GM18861 (cell line): ENCODE results near the gene KRTAP4-1.
"Not testable (repeated sequence)": the region's sequence is repeated elsewhere in the genome, so short reads cannot be mapped to it uniquely, and the experiment has no call there.

Experiments
- ATAC-seq: cut with Tn5 transposase; IDR thresholded peaks from one replicate; pipeline ENCODE4 v1.9.1; 2021; ENCODE audit not compliant: unreplicated experiment

KRTAP4-1 gene

DNA sequence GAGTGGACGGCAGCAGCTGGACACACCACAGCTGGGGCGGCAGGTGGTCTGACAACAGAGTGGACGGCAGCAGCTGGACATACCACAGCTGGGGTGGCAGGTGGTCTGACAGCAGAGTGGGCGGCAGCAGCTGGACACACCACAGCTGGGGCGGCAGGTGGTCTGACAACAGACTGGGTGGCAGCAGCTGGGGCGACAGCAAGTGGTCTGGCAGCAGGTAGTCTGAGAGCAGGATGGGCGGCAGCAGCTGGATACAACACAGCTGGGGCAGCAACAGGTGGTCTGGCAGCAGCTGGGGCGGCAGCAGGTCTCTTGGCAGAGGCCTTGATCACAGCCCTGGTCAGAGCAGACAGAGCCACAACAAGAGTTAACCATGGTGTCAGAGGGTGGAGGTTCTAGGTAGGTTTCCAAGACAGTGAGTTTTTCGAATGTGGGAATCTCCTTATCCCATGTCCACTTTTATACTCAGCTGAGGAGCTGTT is at the start of gene KRTAP4-1:
KRTAP4-1 (minus strand) TSS at position 432 of the 482 bp plus-strand sequence; CDS start at position 375, 57 bp downstream.
- no peak for ATAC-seq

DNA sequence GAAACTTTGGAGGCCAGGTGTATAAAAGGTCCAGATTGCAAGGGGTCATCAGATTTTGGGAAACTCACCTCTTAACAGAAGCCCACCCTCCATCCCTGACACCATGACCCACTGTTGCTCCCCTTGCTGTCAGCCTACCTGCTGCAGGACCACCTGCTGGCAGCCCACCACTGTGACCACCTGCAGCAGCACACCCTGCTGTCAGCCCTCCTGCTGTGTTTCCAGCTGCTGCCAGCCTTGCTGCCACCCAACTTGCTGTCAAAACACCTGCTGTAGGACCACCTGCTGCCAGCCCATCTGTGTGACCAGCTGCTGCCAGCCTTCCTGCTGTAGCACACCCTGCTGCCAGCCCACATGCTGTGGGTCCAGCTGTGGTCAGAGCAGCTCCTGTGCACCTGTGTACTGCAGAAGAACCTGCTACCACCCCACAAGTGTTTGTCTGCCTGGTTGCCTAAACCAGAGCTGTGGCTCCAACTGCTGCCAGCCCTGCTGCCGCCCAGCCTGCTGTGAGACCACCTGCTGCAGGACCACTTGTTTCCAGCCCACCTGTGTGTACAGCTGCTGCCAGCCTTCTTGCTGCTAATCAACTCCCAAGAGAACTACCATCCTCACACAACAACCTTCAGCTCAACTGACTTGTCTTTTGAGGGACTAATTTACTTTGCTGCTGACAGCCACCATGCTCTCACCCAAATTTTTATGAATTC is 47.8 kb upstream of the KRTAP4-1 start, which contains the start of gene KRTAP9-3:
KRTAP9-3 (plus strand) TSS at position 51 of the 707 bp plus-strand sequence; CDS start at position 104, 53 bp downstream.
- ATAC-seq, result not testable (repeated sequence)

DNA sequence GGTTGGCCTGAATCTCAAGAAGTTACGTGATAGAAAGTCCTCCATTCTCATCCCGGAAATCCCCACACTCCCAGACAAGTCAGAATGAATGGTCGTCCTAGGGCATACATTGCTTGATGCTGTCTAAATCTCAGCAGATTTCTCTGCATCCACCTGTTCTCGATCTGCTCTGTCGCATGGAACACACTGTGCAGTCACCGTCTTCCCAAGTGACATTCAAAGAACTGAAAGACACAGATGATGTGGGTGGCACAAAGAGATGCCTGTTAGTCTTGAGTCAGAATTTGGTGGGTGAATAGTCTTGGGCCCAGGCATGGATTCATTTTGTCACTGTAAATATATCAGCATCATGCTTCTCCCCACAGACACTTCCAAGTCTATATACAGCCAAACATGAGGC is 47.0 kb upstream of the KRTAP4-1 start:
- no peak for ATAC-seq

DNA sequence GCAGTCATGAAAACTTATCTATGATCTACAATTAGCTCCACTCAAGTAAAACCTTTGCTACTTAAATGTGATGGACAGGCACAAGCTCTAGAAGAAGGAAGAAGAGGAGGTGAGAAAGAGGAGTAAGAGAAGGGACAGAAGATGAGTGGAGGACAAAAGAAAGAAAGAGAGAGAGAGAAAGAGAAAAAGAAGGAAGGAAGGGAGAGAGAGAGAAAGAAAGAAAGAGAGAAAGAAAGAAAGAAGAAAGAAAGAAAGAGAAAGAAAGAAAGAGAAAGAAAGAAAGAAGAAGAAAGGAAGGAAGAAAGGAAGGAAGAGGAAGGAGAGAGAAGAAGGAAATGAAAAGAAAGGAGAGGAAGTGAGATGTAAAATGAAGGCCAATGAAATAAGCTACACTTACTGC is 45.4 kb upstream of the KRTAP4-1 start:
- ATAC-seq, result no peak

DNA sequence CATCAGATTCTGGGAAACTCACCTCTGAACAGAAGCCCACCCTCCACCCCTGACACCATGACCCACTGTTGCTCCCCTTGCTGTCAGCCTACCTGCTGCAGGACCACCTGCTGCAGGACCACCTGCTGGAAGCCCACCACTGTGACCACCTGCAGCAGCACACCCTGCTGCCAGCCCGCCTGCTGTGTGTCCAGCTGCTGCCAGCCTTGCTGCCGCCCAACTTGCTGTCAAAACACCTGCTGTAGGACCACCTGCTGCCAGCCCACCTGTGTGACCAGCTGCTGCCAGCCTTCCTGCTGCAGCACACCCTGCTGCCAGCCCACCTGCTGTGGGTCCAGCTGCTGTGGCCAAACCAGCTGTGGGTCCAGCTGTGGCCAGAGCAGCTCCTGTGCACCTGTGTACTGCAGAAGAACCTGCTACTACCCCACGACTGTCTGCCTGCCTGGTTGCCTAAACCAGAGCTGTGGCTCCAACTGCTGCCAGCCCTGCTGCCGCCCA is 41.9 kb upstream of the KRTAP4-1 start, which contains the start of gene KRTAP9-2:
KRTAP9-2 (plus strand) TSS at position 51 of the 498 bp plus-strand sequence; CDS start at position 58, 7 bp downstream.
- ATAC-seq, result not testable (repeated sequence)

DNA sequence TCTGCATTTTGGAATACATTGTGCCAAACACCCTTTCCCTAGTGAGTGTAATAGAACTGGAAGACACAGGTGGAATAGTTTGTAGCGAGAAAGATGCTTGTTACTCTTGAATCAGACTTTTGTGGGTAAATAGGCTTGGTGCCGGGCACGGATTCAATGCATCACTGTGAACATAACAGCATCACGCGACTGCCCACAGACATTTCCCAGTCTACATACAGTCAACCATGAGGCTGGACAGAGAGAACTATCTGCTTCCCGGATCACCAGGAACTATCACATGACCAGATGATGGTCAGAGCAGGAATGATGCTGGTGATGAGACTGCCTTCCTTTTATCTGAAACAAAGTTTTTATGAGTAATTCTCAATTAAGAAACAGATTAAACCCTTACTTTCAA is 41.3 kb upstream of the KRTAP4-1 start:
- no peak for ATAC-seq

DNA sequence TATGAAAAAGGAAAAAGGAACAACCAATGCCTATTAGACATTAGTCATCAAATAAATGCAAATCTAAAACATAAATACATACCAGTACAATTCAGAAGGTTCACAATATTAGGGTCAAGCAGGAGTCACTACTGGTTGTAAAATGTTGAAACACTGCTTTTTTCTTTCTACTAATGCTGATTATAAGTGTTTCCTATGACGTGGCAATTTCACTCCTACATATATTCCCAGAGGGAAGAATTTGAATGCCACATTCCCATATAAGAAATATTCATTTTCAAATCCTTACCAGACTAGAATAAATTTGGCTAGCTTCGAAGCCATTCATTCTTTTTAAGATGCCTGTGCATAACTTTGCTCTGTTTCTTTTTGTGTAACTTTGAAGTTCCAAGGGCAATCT is 39.1 kb upstream of the KRTAP4-1 start:
- ATAC-seq, result no peak

DNA sequence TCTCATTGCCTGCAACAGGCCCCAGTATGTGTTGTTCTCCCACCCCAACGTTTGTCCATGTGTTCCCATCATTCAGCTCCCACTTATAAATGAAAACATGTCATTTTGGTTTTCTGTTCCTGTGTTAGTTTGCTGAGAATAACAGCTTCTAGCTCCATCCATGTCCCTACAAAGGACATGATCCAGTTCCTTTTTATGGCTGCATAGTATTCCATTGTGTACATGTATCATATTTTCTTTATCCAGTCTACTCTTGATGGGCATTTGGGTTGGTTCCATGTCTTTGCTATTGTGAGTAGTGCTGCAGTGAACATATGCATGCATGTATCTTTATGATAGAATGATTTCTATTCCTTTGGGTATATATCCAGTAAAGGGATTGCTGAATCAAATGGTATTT is 31.0 kb upstream of the KRTAP4-1 start:
- ATAC-seq, result no peak

DNA sequence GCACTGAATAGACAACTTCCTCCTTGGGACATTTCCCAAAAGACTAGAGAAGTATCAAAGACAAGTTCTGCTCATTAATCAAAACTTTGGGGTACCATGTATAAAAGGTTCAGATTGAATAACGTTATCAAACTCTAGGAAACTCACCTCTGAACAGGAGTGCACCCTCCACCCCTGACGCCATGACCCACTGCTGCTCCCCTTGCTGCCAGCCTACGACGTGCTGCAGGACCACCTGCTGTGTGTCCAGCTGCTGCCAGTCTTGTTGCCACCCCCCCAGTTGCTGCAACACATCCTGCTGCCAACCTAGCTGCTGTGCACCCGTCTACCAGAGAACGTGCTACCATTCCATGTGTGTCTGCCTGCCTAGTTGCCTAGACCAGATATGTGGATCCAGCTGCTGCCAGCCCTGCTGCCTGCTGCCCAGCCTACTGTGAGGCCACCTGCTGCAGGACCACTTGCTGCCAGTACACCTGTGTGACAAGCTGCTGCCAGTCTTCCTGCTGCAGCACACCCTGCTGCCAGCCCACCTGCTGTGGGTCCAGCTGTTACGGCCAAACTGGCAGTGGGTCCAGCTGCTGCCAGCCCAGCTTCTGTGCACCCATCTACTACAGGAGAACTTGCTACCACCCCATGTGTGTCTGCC is 27.9 kb upstream of the KRTAP4-1 start:
- no peak for ATAC-seq

DNA sequence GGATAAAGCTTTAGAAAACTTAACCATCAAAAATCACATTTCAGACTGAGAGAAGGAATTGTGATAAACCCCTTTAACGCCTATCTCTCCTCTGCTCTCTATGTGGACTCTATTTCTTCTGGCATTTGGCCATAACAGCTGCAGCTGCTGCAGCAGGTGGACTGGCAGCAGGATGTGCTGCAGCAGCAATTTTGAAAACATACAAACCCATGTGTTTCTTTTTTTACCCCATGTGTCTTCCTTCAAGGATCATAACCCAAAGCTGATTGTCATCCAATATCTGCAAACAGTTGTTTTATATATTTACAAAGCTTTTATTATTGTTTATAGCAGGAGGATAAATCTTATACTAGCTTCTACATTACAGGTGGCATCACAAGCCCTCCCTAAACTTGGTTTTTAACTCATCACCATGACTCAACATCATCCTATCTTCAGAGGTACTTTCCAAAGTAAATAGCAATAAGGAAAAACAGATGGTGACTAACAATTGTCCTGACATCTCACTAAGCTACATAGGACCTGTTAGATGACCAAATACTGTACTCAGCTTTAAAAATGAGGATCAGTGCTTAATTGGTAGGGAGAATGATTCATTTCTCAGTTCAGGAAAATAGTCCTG is 27.2 kb upstream of the KRTAP4-1 start:
- no peak for ATAC-seq

DNA sequence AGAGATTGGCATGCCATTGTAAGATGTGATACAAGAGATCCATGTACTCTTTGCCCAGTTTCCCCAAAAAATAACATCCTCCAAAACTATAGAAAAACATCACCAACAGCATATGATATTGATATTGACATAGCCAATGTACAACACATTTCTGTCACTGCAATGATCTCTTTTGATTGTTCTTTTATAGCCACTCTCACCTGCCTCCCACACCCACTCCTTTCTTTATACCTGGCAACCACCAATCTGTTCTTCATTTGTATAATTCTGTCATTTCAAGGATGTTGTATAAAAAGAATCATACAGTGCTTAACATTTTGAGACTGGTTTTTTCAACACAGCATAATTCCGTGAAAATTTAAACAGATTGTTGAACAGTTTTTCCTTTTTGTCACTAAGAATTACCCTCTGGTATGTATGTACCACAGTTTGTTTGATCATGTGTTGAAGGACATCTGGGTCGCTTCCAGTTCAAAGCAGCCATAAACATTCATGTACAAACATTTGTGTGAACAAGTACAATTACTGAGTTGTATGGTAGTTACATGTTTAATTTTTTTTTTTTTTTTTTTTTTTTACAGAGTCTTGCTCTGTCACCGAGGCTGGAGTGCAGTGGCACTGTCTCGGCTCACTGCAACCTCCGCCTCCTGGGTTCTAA is 14.8 kb upstream of the KRTAP4-1 start:
- no peak for ATAC-seq

DNA sequence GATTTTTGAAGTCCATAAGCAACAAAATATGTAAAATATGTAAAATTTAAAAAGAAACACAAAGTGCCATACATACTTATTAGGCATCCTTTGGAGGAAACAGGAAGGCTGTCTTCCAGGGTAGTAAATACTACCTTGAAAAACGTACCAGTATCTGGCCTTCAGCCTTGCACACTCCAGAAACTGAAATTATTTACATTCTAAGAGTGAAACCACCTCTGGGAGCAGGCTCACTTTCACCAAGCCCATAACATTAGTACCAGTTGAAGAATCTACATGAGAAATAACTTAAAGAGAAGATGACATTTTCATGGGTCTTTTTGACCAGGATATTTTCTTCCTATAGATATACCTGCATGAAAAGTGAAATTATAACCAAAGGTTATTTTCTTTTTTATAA is 11.4 kb upstream of the KRTAP4-1 start:
- ATAC-seq, result no peak

DNA sequence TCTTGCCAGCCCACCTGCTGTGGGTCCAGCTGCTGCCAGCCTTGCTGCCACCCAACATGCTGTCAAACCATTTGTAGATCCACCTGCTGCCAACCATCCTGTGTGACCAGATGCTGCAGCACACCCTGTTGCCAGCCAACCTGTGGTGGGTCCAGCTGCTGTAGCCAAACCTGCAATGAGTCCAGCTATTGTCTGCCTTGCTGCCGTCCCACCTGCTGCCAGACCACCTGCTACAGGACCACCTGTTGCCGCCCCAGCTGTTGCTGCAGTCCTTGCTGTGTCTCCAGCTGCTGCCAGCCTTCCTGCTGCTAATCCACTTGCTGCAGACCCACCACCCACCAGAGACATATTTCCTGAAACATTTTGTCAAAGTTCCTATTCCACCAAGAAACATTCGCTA is 5.6 kb upstream of the KRTAP4-1 start:
- no peak for ATAC-seq

DNA sequence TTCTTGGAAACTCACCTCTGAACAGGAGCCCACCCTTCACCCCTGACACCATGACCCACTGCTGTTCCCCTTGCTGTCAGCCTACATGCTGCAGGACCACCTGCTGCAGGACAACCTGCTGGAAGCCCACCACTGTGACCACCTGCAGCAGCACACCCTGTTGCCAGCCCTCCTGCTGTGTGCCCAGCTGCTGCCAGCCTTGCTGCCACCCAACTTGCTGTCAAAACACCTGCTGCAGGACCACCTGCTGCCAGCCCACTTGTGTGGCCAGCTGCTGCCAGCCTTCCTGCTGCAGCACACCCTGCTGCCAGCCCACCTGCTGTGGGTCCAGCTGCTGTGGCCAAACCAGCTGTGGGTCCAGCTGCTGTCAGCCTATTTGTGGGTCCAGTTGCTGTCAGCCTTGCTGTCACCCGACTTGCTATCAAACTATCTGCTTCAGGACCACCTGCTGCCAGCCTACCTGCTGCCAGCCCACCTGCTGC is 5.2 kb upstream of the KRTAP4-1 start, which contains the start of gene KRTAP9-1:
KRTAP9-1 (plus strand) TSS at position 51 of the 482 bp plus-strand sequence; CDS start at position 51, 0 bp downstream.
- not testable (repeated sequence) for ATAC-seq

DNA sequence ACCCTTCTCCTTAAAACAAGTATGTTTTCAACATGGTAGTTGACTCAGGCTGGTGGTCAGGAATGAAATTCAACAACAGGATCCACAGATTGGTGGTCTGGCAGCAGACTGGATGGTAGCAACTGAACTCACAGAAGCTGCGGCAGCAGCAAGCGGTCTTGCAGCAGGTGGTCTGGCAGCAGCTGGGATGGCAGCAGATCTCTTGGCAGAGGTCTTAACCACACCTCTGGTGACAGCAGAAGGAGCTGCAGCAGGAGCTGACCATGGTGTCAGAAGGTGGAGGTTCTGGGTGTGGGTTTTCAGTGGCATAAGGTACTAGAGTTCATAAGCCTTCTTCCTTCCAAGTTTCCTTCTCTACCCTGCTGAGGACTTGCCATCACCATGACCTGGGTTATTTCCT is 2.2 kb upstream of the KRTAP4-1 start:
- ATAC-seq, result no peak

DNA sequence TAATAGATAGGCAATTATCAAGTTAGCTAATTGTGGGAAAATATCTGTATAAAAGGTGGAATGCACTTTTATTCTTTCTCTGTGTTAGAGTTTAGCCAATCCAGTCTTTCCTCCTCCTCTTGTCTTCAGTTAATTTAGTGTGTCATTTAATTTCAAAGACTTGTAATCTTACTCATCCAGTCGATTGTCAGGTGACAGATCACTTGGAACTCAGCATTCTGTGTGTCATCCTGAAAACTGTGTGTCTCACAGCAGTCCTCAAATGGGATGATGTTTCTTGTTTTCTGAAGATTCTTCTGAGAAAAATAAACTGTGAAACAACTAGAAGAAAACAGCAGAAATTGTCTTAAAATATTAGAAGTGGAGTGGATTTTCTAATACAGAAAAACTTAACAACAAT is 290 bp upstream of the KRTAP4-1 start:
- ATAC-seq, result no peak

DNA sequence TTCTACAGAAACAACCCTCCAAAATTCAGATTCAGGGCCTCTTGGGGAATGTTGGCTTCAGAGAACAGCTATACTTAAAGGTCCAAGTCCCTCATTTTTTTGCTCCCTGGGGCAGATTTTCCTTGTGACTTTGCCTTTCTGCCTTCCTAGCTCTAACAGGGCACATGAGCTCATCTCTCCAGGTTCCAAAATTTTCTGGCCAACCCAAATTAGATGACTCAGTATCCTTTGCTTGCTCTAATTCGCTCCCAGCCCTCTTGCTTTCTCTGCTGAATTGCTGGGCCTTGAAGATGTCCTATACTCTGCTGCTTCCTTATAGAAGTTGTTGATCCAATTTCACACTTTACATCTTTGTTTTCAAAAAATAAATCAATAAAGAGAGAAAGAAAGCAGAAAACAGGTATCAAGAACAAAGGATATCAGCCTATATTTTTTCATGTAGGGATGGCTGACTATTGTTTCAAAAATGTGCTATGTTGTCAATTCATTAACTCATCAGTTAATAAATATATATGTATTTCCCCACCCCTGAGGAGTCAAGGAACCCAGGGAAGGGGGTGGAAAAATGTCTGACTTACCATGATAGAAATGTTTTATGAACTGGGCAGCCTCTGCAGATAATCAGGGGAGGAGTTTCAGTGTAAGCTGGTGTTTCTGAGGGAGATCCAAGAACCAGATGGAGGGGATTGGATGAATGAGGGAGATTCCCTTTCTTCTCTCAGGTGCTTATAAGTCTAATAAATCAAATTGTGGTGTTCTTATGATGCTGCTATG is 5.7 kb downstream of the KRTAP4-1 start:
- no peak for ATAC-seq

DNA sequence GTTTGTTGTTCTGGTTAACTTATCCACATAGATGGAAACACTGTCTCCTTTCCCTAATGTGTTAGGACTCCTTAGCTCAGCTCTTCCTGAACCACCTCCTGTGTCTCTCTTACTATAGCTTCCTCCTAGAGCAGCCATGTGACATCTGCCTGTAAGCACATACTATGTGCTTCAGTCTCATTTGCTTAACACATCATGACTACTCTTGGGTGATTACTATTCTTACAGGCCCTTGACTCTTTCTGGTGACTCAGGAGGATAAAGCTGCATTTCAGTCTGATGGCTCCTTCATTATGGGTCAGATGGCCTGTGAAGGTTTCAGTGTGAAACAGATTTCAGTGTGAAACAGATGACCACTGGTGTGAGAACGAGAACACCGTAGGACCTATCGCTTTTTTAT is 6.4 kb downstream of the KRTAP4-1 start:
- ATAC-seq, result no peak

DNA sequence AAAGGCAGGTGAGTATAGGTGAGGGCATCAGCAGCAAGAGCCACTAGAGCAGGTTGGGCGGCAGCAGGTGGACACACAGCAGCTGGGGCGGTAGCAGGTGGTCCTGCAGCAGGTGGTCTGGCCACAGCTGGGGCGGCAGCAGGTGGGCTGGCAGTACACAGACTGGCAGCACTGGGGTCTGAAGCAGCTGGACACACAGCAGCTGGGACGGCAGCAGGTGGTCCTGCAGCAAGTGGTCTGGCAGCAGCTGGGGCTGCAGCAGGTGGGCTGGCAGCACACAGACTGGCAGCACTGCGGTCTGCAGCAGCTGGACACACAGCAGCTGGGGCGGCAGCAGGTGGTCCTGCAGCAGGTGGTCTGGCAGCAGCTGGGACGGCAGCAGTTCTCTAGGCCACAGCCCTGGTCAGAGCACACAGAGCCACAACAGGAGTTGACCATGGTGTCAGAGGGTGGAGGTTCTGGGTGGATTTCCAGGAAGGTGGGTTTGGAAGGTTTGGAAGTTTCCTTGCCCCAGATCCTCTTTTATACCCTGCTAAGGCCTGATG is 6.9 kb downstream of the KRTAP4-1 start, which contains the start of gene KRTAP4-2:
KRTAP4-2 (minus strand) TSS at position 495 of the 545 bp plus-strand sequence; CDS start at position 438, 57 bp downstream.
- ATAC-seq, result no peak
